HG03558 (cell line): Measurements from ENCODE around the gene EDRF1.
"Not testable (repeated sequence)": the region's sequence is repeated elsewhere in the genome, so short reads cannot be mapped to it uniquely, and the experiment has no call there.

Experiments used
- ATAC-seq: cut with Tn5 transposase; IDR thresholded peaks from one replicate; pipeline ENCODE4 v1.9.1; 2021; ENCODE audit warnings: moderate number of reproducible peaks; ENCODE audit not compliant: unreplicated experiment; ENCODE audit errors: extremely low read depth

EDRF1 gene

DNA sequence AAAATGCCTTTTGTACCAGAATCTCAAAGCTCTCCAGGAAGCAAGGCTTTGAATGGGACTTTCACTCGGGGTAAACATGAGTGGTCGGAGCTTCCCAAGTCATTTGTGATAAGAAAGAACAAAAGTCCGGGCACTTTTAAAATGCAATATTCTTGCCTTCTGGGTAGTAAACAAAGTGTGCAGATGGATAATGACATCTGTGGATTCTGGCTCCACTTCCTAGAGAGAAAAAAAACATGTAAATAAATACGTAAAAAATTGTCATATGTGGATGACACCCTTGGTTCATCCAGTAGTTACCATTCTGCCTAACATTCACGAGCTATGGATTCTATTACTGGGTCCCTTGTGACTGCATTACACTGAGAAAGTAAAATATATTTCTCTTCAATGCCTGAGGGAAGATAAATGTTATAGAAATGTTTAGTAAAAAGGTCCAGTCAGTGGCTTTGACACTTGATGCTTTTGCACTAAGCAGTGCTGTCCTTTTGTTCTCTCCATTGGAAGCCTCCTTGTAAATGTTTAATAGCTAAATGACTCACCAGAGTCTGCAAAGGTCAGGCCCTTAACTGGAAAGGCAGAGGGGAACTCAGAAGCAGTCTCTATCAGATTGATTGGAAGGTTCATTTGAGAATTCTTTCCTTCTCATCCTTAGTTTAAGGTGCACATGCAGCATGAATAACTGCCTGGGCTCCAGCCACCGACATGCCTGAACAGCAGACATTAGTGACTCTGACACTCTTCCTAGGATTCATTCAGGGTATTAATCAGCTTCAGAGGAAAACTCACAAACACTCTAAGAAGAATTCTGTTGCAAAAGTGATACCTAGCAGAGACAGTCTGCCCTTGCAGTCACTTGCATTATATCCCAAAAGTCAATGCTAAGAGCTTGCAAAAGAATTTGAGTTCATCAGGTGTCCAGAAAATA is 11.7 kb upstream of the EDRF1 start:
- no peak for ATAC-seq

GRCh38 chr10:125708971-125709503 is 10.5 kb upstream of the EDRF1 start:
- no peak for ATAC-seq

- no peak for ATAC-seq
These were observed 9.7 kb upstream of the EDRF1 start for GRCh38 chr10:125709553-125710474.

DNA sequence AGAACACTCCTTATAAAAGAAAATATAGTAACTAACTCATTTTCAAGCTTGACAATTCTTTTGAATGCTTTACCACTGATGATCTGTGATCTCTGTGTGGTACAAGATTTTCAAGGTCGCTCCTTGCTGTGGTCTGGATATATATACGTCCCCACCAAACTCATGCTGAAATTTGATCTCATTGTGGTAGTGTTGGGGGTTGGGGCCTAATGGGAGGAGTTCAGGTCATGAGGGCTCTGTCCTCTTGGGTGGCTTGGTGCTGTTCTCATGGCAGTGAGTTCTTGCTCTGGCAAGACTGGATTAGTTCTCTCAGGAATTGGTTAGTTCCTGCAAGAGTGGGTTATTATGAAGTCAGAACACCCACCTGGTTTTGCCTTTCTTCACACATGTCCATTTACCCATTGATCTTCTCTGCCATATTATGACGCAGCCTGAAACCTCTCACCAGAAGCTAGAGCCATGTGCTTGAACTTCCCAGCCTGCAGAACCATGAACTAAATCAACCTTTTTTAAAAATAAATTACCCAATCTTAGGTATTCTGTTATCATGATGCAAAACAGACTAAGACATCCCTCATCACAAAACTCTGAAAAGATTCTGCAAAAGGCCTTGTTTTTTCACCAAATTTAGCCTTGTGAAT is 8.3 kb upstream of the EDRF1 start:
- ATAC-seq = no peak

DNA sequence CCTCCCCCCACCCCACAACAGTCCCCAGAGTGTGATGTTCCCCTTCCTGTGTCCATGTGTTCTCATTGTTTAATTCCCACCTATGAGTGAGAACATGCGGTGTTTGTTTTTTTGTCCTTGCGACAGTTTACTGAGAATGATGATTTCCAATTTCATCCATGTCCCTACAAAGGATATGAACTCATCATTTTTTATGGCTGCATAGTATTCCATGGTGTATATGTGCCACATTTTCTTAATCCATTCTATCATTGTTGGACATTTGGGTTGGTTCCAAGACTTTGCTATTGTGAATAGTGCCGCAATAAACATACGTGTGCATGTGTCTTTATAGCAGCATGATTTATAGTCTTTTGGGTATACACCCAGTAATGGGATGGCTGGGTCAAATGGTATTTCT is 4.8 kb upstream of the EDRF1 start:
- ATAC-seq = not testable (repeated sequence)

DNA sequence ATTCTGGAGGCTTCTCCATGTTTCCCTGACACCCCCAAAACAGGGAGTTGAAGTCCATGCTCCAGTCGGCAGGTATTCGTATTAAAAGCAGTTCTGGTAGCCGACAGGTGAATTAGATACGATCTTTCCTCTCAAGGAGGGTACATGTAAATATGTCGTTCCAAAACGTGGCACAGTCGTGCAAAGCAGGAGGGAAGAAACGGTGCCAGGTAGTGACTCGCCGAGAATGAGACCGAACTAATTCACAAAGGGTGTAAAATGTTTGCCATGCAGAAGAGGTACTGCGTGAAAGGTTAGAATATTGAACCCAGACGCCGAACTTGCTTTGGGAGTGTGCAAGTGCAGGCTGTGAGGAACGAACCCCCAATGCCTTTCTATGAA is 483 bp downstream of the EDRF1 start:
- no peak for ATAC-seq

DNA sequence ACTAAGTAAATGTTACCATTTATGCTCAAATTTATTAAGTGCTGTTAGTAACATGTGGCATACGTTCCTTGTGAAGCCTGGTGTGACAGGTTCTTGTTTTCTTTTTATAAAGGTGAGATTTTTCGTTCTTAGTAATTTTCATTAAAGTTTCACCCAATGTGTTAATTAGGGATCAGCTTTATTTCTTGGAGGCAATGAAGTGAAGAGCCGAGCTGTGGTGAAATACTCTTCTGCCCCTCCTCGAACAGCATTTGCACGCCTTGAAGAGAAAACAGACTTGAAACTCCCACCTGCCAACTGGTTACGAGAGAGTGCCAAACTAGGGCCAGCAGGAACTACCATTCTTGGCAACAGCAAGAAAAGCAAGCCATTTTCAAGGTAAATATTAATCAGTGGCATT is 1.5 kb downstream of the EDRF1 start:
- ATAC-seq = no peak

DNA sequence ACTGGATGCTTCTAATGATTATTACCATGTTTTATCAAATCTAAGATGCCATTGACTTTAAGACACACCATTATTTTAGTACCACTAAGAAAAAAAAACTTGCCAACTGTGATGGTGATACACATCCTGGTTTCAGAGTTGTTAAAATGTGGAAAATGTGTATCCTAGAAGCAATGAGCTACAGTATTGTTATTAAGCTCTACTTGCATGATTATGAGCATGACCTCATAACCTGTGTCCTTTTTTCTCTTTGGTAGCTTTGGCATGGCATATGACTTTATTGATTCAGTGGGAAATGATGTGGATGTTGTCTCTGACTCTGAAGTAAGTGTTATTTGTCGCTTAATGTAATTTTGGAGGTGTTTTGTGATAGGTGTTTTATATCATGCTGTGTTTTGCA is 3.3 kb downstream of the EDRF1 start:
- no peak for ATAC-seq

DNA sequence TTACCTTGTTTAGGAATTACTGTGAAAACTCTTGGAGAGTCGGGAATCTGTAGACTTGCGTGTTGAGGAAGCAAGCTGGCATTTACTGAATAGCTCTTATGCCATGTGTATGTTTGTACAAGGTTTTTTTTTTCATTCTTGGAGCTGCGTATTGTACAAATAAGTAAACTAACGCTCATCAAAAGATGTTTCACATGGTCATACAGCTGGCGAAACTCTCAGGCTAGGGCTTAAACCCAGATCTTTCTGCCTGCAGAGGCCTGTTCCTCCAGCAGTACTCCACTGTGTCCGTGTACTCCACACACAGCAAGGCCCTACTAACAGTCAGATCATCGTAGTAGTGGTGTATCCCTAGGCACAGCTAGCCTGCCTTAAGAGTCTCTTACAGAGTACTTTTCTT is 7.4 kb downstream of the EDRF1 start:
- no peak for ATAC-seq

DNA sequence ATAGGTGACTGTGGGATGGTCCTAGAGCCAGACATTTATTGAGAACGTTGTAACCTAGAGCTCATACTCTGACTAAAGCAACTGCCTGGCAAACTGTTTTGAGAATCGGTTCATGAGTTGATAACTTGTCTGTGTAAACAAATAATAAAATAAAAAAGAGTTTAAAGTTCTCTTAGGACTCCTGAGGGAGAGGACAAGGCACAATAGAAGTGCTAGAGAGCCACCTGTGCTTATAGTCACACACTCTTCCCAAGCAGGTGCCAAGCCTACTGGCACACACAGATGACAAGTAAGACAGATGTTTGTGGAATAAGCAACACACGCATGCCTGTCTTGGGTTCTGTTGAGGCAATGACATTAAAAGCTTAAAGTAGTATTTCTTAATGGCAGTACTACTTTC is 7.9 kb downstream of the EDRF1 start:
- no peak for ATAC-seq

DNA sequence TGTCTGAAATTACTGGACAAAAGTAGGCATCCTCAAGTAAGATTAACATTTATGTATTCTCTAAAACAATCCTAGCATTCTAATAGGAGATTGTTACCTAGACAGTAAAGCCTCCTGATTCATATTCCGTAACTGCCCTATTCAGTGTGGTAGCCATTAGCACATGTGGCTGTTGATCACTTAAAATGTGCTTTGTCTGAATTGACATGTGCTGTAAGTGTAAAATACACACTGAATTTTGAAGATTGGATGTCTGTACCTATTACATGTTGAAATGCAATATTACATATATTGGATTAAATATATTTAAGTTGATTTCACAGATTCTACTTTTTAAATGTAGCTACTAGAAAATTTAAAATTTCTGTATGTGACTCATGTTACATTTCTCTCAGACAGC is 14.6 kb downstream of the EDRF1 start:
- ATAC-seq = no peak

- ATAC-seq = no peak
These were observed 15.3 kb downstream of the EDRF1 start for GRCh38 chr10:125734823-125735222.

GRCh38 chr10:125738206-125738605 is 18.7 kb downstream of the EDRF1 start:
- ATAC-seq = no peak

- ATAC-seq = no peak
These were observed 20.6 kb downstream of the EDRF1 start for GRCh38 chr10:125739994-125740679.

DNA sequence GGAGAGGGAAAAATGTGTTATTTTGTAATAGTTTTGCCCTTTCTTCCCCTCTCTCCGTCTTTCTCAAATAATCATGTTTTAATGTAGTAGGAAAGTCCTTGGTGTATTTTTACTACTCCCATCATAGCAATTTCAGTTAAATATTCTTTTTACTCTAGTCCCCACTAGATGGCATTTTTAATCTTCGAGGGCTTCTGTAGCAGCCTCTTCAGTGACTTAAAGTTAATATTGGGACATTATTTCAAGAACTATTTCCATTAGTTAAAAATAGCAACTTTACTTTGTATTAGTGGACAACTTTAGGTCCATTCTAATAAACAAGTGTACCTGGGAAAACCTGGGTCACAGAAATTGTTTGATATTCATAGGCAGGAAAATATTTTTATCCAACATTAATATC is 23.0 kb downstream of the EDRF1 start:
- ATAC-seq = no peak

- no peak for ATAC-seq
These were observed 25.4 kb downstream of the EDRF1 start for GRCh38 chr10:125744909-125745308.

GRCh38 chr10:125747417-125747816 is 27.9 kb downstream of the EDRF1 start:
- no peak for ATAC-seq

GRCh38 chr10:125756196-125756595 is 36.7 kb downstream of the EDRF1 start:
- ATAC-seq = no peak

DNA sequence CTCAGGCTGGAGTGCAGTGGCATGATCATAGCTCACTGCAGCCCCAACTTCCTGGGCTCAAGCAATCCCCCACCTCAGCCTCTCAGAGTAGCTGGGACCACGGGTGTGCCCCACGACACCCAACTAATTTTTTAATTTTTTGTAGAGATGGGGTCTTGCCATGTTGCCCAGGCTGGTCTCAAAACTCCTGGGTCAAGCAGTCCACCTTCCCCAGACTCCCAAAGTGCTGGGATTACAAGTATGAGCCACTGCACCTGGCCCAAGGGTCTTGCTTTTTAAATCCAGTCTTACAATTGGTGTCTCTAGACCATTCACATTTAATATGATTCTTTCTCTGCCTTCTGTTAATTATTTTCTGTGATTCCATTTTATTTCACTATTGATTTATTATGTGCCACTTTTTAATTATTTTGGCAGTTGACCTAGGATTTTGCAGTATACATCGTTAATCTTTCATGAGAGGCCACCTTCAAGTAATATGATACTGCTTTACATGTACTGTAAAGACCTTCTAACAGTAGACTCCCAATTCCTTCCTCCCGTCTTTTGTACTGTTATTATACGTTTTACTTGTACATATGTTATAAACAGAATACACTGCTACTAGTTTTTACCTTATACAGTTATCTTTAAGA is 37.5 kb downstream of the EDRF1 start:
- ATAC-seq = no peak
